Sigmoid colon (tissue), 7 donors: ENCODE data around the gene SELENBP1. TPM values are rescaled to one million over a fixed set of nuclear protein-coding genes. Genes with fewer than 3 reads are reported as not detected.

Experiments
- polyA plus RNA-seq, 3 donors: library from polyadenylated mRNA; stranded (reverse); fragments of 200-250 nt; gene quantifications; one replicate each; pipeline ENCODE4 v1.2.3, GENCODE V29; 2013
- total RNA-seq, 4 donors: library from RNA; depleted of rRNA; stranded (reverse); fragments of >200 nt; gene quantifications; one replicate each; pipeline ENCODE4 v1.1.0, GENCODE V29; 2016
- donor health status: healthy with polysubstance abuse.
- donor health status: Bipolar disorder and iron deficiency.
- donor health status: healthy.

Gene SELENBP1
- total and polyA plus RNA-seq, 7 donors = 95.8 to 1,051 (median 142) TPM

Other genes starting within 250 kb of the SELENBP1 start
- gene SEMA6C, start 226.1 kb downstream of the SELENBP1 start, total RNA-seq = 10 to 100 TPM in 2 of 4 donors, 1 to 10 TPM in 2; 5.0 to 20.6 (median 7.8) TPM
- gene SEMA6C, start 226.1 kb downstream of the SELENBP1 start, polyA plus RNA-seq = 1 to 10 TPM in 2 of 3 donors, under 1 TPM in 1; 0.23 to 4.1 (median 1.2) TPM
- gene TNFAIP8L2, start 216.1 kb downstream of the SELENBP1 start, total RNA-seq = 1 to 10 TPM; 1.9 to 9.5 (median 7.5) TPM
- 10 to 100 TPM; 11.4 to 12.7 (median 12.6) TPM for gene TNFAIP8L2, start 216.1 kb downstream of the SELENBP1 start, polyA plus RNA-seq
- gene LYSMD1, start 206.8 kb downstream of the SELENBP1 start, total RNA-seq = 10 to 100 TPM; 15.5 to 22.7 (median 19.0) TPM
- gene LYSMD1, start 206.8 kb downstream of the SELENBP1 start, polyA plus RNA-seq = 1 to 10 TPM; 4.2 to 7.9 (median 7.8) TPM
- gene SCNM1, start 206.6 kb downstream of the SELENBP1 start, total RNA-seq = 10 to 100 TPM; 17.5 to 24.2 (median 19.8) TPM
- 10 to 100 TPM; 35.4 to 42.4 (median 35.6) TPM for gene SCNM1, start 206.6 kb downstream of the SELENBP1 start, polyA plus RNA-seq
- gene TMOD4, start 196.7 kb downstream of the SELENBP1 start, total RNA-seq = 1 to 10 TPM in 1 of 4 donors, not detected in 3; 1.1 TPM
- 1 to 10 TPM in 1 of 3 donors, under 1 TPM in 1, not detected in 1; 0.07 to 2.1 TPM for gene TMOD4, start 196.7 kb downstream of the SELENBP1 start, polyA plus RNA-seq
- gene VPS72, start 182.5 kb downstream of the SELENBP1 start, total RNA-seq = 10 to 100 TPM; 34.6 to 49.7 (median 44.8) TPM
- 10 to 100 TPM; 24.0 to 36.2 (median 32.4) TPM for gene VPS72, start 182.5 kb downstream of the SELENBP1 start, polyA plus RNA-seq
- gene PIP5K1A, start 174.2 kb downstream of the SELENBP1 start, total RNA-seq = 10 to 100 TPM; 33.2 to 51.5 (median 37.8) TPM
- gene PIP5K1A, start 174.2 kb downstream of the SELENBP1 start, polyA plus RNA-seq = 10 to 100 TPM in 2 of 3 donors, 1 to 10 TPM in 1; 9.6 to 23.7 (median 19.0) TPM
- 100 to 1,000 TPM; 138 to 194 (median 173) TPM for gene PSMD4, start 118.0 kb downstream of the SELENBP1 start, total RNA-seq
- 100 to 1,000 TPM; 111 to 176 (median 111) TPM for gene PSMD4, start 118.0 kb downstream of the SELENBP1 start, polyA plus RNA-seq
- gene ZNF687, start 90.4 kb downstream of the SELENBP1 start, total RNA-seq = 10 to 100 TPM; 17.6 to 24.2 (median 18.3) TPM
- gene ZNF687, start 90.4 kb downstream of the SELENBP1 start, polyA plus RNA-seq = 10 to 100 TPM in 2 of 3 donors, 1 to 10 TPM in 1; 6.6 to 16.6 (median 10.4) TPM
- gene PI4KB, start 45.3 kb downstream of the SELENBP1 start, total RNA-seq = 10 to 100 TPM; 57.6 to 75.2 (median 62.4) TPM
- gene PI4KB, start 45.3 kb downstream of the SELENBP1 start, polyA plus RNA-seq = 10 to 100 TPM; 25.2 to 42.0 (median 25.7) TPM
- 10 to 100 TPM; 39.6 to 67.9 (median 56.1) TPM for gene RFX5, start 25.5 kb downstream of the SELENBP1 start, total RNA-seq
- 10 to 100 TPM; 12.0 to 46.6 (median 20.6) TPM for gene RFX5, start 25.5 kb downstream of the SELENBP1 start, polyA plus RNA-seq
- 100 to 1,000 TPM; 237 to 277 (median 249) TPM for gene PSMB4, start 26.9 kb upstream of the SELENBP1 start, total RNA-seq
- 100 to 1,000 TPM; 321 to 362 (median 338) TPM for gene PSMB4, start 26.9 kb upstream of the SELENBP1 start, polyA plus RNA-seq
- 10 to 100 TPM; 40.6 to 75.3 (median 46.4) TPM for gene POGZ, start 86.8 kb upstream of the SELENBP1 start, total RNA-seq
- gene POGZ, start 86.8 kb upstream of the SELENBP1 start, polyA plus RNA-seq = 10 to 100 TPM in 1 of 3 donors, 1 to 10 TPM in 2; 7.2 to 24.6 (median 9.0) TPM
- 1 to 10 TPM in 1 of 4 donors, under 1 TPM in 3; 0.33 to 1.8 (median 0.62) TPM for gene CGN, start 138.7 kb upstream of the SELENBP1 start, total RNA-seq
- gene CGN, start 138.7 kb upstream of the SELENBP1 start, polyA plus RNA-seq = 100 to 1,000 TPM in 2 of 3 donors, 10 to 100 TPM in 1; 91.9 to 132 (median 115) TPM
- gene TUFT1, start 167.6 kb upstream of the SELENBP1 start, total RNA-seq = 10 to 100 TPM in 3 of 4 donors, 1 to 10 TPM in 1; 8.0 to 13.4 (median 11.5) TPM
- 10 to 100 TPM; 12.1 to 18.0 (median 16.8) TPM for gene TUFT1, start 167.6 kb upstream of the SELENBP1 start, polyA plus RNA-seq
- 10 to 100 TPM; 49.0 to 59.0 (median 54.1) TPM for gene SNX27, start 239.3 kb upstream of the SELENBP1 start, total RNA-seq
- gene SNX27, start 239.3 kb upstream of the SELENBP1 start, polyA plus RNA-seq = 10 to 100 TPM in 1 of 3 donors, 1 to 10 TPM in 2; 3.6 to 12.3 (median 7.4) TPM